ENCODE results near the gene MINDY4.

Gene MINDY4

GRCh38 chr7:30866939-30867338, 95.7 kb downstream of the MINDY4 start:
- Histone ChIP-seq H3K27ac (ENCODE audit: low read depth, low read length) (no peak overlapping the region), H4K20me1 (ENCODE audit: control insufficient read depth, insufficient read depth, low read depth, low read length) (no peaks in the 10 kb centered on the region), H3K4me1 (ENCODE audit: control insufficient read depth, low read length) (no peaks in the 10 kb centered on the region), H3K4me3 (ENCODE audit: low read length) (no peak overlapping the region), H3K79me2 (ENCODE audit: control insufficient read depth, low read length) (no peaks in the 10 kb centered on the region), H3K27me3 (ENCODE audit: control insufficient read depth, low read length) (no peaks in the 10 kb centered on the region), H3K36me3 (ENCODE audit: control insufficient read depth, low read length) (no peaks in the 10 kb centered on the region), H3K9me2 (replicated peaks; ENCODE audit: control insufficient read depth, low read length) (no peaks in the 10 kb centered on the region), H3F3A (ENCODE audit: control insufficient read depth, insufficient read depth) (no peaks in the 10 kb centered on the region), H3K4me2 (ENCODE audit: low read length) (no peak overlapping the region), H3K9me3 (ENCODE audit: control insufficient read depth, insufficient read depth, low read length) (no peaks in the 10 kb centered on the region)
- TF ChIP-seq EZH2phosphoT487 (IDR thresholded peaks at IDR 0.05; ENCODE audit: borderline replicate concordance, low read length): no peak
- no peak for TF ChIP-seq CTCF (IDR thresholded peaks at IDR 0.05; ENCODE audit: low read depth, low read length, poor library complexity, severe bottlenecking)

GRCh38 chr7:30867483-30867882, 96.3 kb downstream of the MINDY4 start:
- TF ChIP-seq EZH2phosphoT487 (IDR thresholded peaks at IDR 0.05; ENCODE audit: borderline replicate concordance, low read length) (no peak), CTCF (IDR thresholded peaks at IDR 0.05; ENCODE audit: low read depth, low read length, poor library complexity, severe bottlenecking) (no peak)
- no peaks in the 10 kb centered on the region for H4K20me1 ChIP-seq (ENCODE audit: control insufficient read depth, insufficient read depth, low read depth, low read length)
- H3K4me3 ChIP-seq (ENCODE audit: low read length): no peak overlapping the region
- no peaks in the 10 kb centered on the region for H3K27me3 ChIP-seq (ENCODE audit: control insufficient read depth, low read length)
- H3K4me1 ChIP-seq (ENCODE audit: control insufficient read depth, low read length): no peaks in the 10 kb centered on the region
- no peak overlapping the region for H3K27ac ChIP-seq (ENCODE audit: low read depth, low read length)
- H3K36me3 ChIP-seq (ENCODE audit: control insufficient read depth, low read length): no peaks in the 10 kb centered on the region
- no peaks in the 10 kb centered on the region for H3F3A ChIP-seq (ENCODE audit: control insufficient read depth, insufficient read depth)
- H3K4me2 ChIP-seq (ENCODE audit: low read length): no peak overlapping the region
- H3K9me3 ChIP-seq (ENCODE audit: control insufficient read depth, insufficient read depth, low read length): no peaks in the 10 kb centered on the region
- H3K9me2 ChIP-seq (replicated peaks; ENCODE audit: control insufficient read depth, low read length): no peaks in the 10 kb centered on the region
- H3K79me2 ChIP-seq (ENCODE audit: control insufficient read depth, low read length): no peaks in the 10 kb centered on the region

- H4K20me1 ChIP-seq (ENCODE audit: control insufficient read depth, insufficient read depth, low read depth, low read length): no peaks in the 10 kb centered on the region
- H3K79me2 ChIP-seq (ENCODE audit: control insufficient read depth, low read length): no peaks in the 10 kb centered on the region
- TF ChIP-seq EZH2phosphoT487 (IDR thresholded peaks at IDR 0.05; ENCODE audit: borderline replicate concordance, low read length) (no peak), CTCF (IDR thresholded peaks at IDR 0.05; ENCODE audit: low read depth, low read length, poor library complexity, severe bottlenecking) (no peak)
- no peaks in the 10 kb centered on the region for H3K9me2 ChIP-seq (replicated peaks; ENCODE audit: control insufficient read depth, low read length)
- H3K27me3 ChIP-seq (ENCODE audit: control insufficient read depth, low read length): no peaks in the 10 kb centered on the region
- H3K27ac ChIP-seq (ENCODE audit: low read depth, low read length): no peak overlapping the region
- no peak overlapping the region for H3K4me3 ChIP-seq (ENCODE audit: low read length)
- H3F3A ChIP-seq (ENCODE audit: control insufficient read depth, insufficient read depth): no peaks in the 10 kb centered on the region
- no peaks in the 10 kb centered on the region for H3K9me3 ChIP-seq (ENCODE audit: control insufficient read depth, insufficient read depth, low read length)
- H3K36me3 ChIP-seq (ENCODE audit: control insufficient read depth, low read length): no peaks in the 10 kb centered on the region
- H3K4me1 ChIP-seq (ENCODE audit: control insufficient read depth, low read length): peaks cover 7% of the 10 kb centered on the region; the same call in 1 of the 2 replicates
- no peak overlapping the region for H3K4me2 ChIP-seq (ENCODE audit: low read length)
These were observed 98.8 kb downstream of the MINDY4 start for GRCh38 chr7:30869794-30870611.
